Suprapubic skin (tissue), 4 donors: ENCODE measurements around the gene HIPK4. TPM values are rescaled to one million over a fixed set of nuclear protein-coding genes. Genes with fewer than 3 reads are reported as not detected.
"Not testable (repeated sequence)": the region's sequence is repeated elsewhere in the genome, so short reads cannot be mapped to it uniquely, and the experiment has no call there.

Experiments used
- DNase-seq, 2 donors: peaks; one replicate each; pipeline ENCODE4 v3.0.0-alpha.2; 2019; ENCODE audit warnings: low spot score in 2 of 2
- H3K27ac ChIP-seq: fragments of 200-600 bp; sonication (generic); one replicate; pipeline ENCODE4 v1.5.1; 2019
- H3K27me3 ChIP-seq: fragments of 200-600 bp; sonication (generic); one replicate; pipeline ENCODE4 v1.5.1; 2019
- H3K36me3 ChIP-seq: fragments of 200-600 bp; sonication (generic); one replicate; pipeline ENCODE4 v1.5.1; 2019
- H3K4me1 ChIP-seq: fragments of 200-600 bp; sonication (generic); one replicate; pipeline ENCODE4 v1.5.1; 2019
- H3K4me3 ChIP-seq: fragments of 200-600 bp; sonication (generic); one replicate; pipeline ENCODE4 v1.5.1; 2019; ENCODE audit warnings: mild to moderate bottlenecking
- H3K9me3 ChIP-seq: fragments of 200-600 bp; sonication (generic); one replicate; pipeline ENCODE4 v1.5.1; 2019
- EP300 ChIP-seq: sonication (generic); formaldehyde crosslinking; IDR thresholded peaks from one replicate; pipeline ENCODE4 v1.6.1; 2017; ENCODE audit warnings: antibody characterized with exemption
- POLR2A ChIP-seq, 2 donors: fragments of 450-650 bp; IDR thresholded peaks; one replicate each; pipeline ENCODE4 v1.6.1; 2017; ENCODE audit warnings: antibody characterized with exemption in 2 of 2, mild to moderate bottlenecking in 2 of 2, moderate library complexity in 2 of 2
- POLR2AphosphoS5 ChIP-seq, 3 donors: sonication (generic); formaldehyde crosslinking; IDR thresholded peaks; one replicate each; pipeline ENCODE4 v1.6.1; 2017; ENCODE audit warnings: antibody characterized with exemption in 3 of 3
- WGBS: methylation state at CpG from one replicate; pipeline ENCODE4 v1.1.5; 2018; 5-methylcytosine and 5-hydroxymethylcytosine counted together
- total RNA-seq, 4 donors: library from RNA; depleted of rRNA; stranded (reverse); fragments of >200 nt; gene quantifications; one replicate each; pipeline ENCODE4 v1.1.0, GENCODE V29; 2016
- TF ChIP-seq, protein P1 (sequence below), 2 donors: fragments of 200-600 bp in 1 of 2; fragments of 450-650 bp in 1 of 2; sonication (generic) in 1 of 2; IDR thresholded peaks; one replicate each; pipeline ENCODE4 v1.5.1; 2016 to 2019; ENCODE audit warnings: antibody characterized with exemption in 2 of 2, mild to moderate bottlenecking in 1 of 2, moderate library complexity in 1 of 2

Gene HIPK4
- total RNA-seq, 4 donors from 2014 or later = 0.21 to 0.47 (median 0.42) TPM; not detected in 1

DNA sequence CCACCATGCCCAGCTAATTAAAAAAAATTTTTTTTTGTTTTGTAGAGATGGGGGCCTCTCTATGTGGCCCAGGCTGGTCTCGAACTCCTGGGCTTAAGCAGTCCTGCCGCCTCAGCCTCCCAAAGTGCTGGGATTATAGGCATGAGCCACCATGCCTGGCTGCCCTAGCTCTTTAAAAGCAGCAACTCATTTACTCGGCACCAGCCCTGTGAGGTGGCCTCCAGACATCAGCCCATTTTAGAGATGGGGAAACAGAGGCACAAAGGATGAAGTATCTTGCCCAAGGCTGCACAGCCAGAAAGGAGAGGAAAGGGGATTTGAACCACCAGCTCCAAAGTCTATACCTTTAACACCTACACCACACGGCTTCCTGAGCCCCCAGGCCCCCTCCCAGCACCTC lies 22.9 kb upstream of the HIPK4 start:
- WGBS = 80% methylated on average over 1 of the region's 4 CpGs
- H3K27ac ChIP-seq = no peak overlapping the region
- no peaks in the 10 kb centered on the region for H3K9me3 ChIP-seq
- no peaks in the 10 kb centered on the region for H3K27me3 ChIP-seq
- H3K4me3 ChIP-seq = no peak overlapping the region
- no peak for TF ChIP-seq EP300
- no peak for TF ChIP-seq POLR2A (IDR thresholded peaks at IDR 0.05)
- no peak for TF ChIP-seq POLR2AphosphoS5 (IDR thresholded peaks at IDR 0.05)
- TF ChIP-seq, protein P1, sequence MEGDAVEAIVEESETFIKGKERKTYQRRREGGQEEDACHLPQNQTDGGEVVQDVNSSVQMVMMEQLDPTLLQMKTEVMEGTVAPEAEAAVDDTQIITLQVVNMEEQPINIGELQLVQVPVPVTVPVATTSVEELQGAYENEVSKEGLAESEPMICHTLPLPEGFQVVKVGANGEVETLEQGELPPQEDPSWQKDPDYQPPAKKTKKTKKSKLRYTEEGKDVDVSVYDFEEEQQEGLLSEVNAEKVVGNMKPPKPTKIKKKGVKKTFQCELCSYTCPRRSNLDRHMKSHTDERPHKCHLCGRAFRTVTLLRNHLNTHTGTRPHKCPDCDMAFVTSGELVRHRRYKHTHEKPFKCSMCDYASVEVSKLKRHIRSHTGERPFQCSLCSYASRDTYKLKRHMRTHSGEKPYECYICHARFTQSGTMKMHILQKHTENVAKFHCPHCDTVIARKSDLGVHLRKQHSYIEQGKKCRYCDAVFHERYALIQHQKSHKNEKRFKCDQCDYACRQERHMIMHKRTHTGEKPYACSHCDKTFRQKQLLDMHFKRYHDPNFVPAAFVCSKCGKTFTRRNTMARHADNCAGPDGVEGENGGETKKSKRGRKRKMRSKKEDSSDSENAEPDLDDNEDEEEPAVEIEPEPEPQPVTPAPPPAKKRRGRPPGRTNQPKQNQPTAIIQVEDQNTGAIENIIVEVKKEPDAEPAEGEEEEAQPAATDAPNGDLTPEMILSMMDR (IDR thresholded peaks at IDR 0.05) = no peak
- peaks cover 36% of the 10 kb centered on the region for H3K4me1 ChIP-seq
- H3K36me3 ChIP-seq = no peaks in the 10 kb centered on the region
- no peak for DNase-seq

DNA sequence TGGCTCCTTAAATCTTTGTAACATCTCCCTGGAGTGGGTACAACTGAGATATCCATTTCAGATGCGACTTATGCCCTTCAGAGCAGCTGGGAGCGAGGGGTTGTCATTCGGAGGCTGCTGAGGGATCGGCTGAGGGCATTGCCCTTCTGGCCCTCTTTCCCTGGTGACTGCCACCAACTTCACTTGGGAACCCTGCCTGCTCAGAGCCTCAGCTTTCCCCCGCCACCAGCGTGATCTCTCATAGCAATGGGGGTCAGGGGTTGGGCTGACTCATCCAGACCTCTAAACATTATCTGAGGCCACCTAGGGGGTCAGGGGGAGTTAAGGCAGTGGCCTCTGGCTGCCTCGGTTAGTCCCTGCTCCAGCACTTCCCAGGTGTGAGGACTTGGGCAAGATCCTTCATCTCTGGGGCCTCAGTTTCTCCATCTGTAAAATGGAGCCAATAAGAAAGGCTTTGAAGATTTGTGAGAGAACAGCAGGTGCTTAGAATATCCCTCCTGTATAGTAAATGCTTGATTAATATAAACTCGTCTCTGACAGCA lies 22.0 kb upstream of the HIPK4 start:
- Histone ChIP-seq H3K9me3 (no peaks in the 10 kb centered on the region), H3K4me1 (peaks cover 30% of the 10 kb centered on the region), H3K4me3 (no peak overlapping the region), H3K27ac (no peak overlapping the region), H3K36me3 (no peaks in the 10 kb centered on the region), H3K27me3 (no peaks in the 10 kb centered on the region)
- no peak for DNase-seq
- 62% methylated on average over 6 of the region's 8 CpGs for WGBS
- no peak for TF ChIP-seq POLR2AphosphoS5 (IDR thresholded peaks at IDR 0.05)
- TF ChIP-seq, protein P1 (IDR thresholded peaks at IDR 0.05) = no peak

DNA sequence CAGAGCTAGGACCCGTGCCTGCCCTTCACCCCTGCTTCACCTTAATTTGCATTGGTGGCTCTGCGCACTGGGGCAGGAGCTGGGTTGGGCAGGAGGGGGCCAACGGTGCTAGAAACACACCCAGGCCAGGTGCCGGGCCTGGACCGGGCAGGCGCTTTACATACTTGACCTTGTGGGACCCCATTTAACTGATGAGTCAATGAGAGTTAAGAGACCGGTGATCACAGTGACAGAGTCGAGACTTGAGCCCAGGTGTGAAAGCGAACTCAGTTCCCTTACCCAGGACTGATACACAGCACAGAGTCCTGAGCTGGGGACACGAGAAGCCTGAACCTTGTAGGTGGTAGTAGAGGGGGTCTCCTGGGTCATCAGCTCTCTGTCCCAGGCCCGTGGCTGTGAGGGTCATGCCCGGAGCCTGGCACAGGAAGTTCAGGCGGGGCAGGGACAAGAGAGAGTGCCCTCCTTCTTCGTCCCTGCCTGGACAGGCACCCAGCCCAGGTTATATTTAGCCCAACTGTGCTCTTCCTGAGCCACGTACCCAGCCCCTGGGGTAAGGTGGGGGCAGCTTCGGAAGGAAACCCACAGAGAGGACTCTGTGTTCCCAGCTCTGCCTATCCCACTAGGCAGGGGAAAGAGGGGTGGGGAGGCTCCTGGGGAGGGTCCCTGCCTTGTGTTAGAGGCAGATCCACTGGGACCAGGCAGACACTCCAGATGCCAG lies 21.3 kb upstream of the HIPK4 start:
- Histone ChIP-seq H3K27ac (peak overlapping the region; percentile 0), H3K4me1 (peaks cover 29% of the 10 kb centered on the region), H3K27me3 (no peaks in the 10 kb centered on the region), H3K4me3 (no peak overlapping the region), H3K36me3 (no peaks in the 10 kb centered on the region), H3K9me3 (no peaks in the 10 kb centered on the region)
- no peak for DNase-seq
- no peak for TF ChIP-seq POLR2AphosphoS5 (IDR thresholded peaks at IDR 0.05)
- TF ChIP-seq POLR2A (IDR thresholded peaks at IDR 0.05) = no peak
- 61% methylated on average over 10 of the region's 16 CpGs for WGBS

DNA sequence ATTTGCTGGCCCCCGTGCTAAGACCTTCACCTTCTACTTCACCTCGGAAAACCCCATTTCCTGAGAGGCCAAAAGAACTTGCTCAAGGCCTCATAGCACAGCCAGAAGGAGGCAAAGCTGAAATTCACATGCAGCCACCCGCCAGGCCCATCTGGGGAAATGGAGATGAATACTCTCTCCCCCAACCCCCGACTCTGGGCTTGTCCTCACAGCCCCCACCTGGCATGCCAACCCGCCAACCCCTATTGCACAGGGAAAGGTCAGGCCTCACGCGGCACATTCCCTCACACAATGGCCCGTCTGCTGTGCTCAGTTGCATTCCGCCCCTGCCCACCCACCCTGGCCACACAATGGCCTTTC lies 20.0 kb upstream of the HIPK4 start:
- no peaks in the 10 kb centered on the region for H3K9me3 ChIP-seq
- no peak overlapping the region for H3K4me3 ChIP-seq
- no peaks in the 10 kb centered on the region for H3K27me3 ChIP-seq
- WGBS = 76% methylated on average over 7 of the region's 9 CpGs
- no peak for DNase-seq
- no peaks in the 10 kb centered on the region for H3K36me3 ChIP-seq
- peaks cover 27% of the 10 kb centered on the region for H3K4me1 ChIP-seq
- no peak for TF ChIP-seq POLR2AphosphoS5 (IDR thresholded peaks at IDR 0.05)
- TF ChIP-seq, protein P1 (IDR thresholded peaks at IDR 0.05) = no peak
- no peak for TF ChIP-seq POLR2A (IDR thresholded peaks at IDR 0.05)
- TF ChIP-seq EP300 = no peak
- no peak overlapping the region for H3K27ac ChIP-seq

DNA sequence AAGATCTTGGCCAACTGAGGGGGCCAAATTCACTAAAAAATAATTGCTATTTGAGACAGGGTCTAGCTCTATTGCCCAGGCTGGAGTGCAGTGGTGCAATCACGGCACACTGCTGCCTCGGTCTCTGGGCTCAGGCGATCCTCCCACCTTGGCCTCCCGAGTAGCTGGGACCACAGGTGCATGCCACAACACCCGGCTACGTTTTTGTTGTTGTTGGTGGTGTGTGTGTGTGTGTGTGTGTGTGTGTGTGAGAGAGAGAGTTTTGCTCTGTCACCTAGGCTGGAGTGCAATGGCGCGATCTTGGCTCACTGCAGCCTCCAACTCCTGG lies 18.6 kb upstream of the HIPK4 start:
- H3K9me3 ChIP-seq, DNase-seq, H3K4me3 ChIP-seq, H3K36me3 ChIP-seq, H3K27ac ChIP-seq, H3K27me3 ChIP-seq: not testable (repeated sequence)
- peaks cover 33% of the 10 kb centered on the region for H3K4me1 ChIP-seq
- WGBS = 77% methylated on average over 8 of the region's 8 CpGs

DNA sequence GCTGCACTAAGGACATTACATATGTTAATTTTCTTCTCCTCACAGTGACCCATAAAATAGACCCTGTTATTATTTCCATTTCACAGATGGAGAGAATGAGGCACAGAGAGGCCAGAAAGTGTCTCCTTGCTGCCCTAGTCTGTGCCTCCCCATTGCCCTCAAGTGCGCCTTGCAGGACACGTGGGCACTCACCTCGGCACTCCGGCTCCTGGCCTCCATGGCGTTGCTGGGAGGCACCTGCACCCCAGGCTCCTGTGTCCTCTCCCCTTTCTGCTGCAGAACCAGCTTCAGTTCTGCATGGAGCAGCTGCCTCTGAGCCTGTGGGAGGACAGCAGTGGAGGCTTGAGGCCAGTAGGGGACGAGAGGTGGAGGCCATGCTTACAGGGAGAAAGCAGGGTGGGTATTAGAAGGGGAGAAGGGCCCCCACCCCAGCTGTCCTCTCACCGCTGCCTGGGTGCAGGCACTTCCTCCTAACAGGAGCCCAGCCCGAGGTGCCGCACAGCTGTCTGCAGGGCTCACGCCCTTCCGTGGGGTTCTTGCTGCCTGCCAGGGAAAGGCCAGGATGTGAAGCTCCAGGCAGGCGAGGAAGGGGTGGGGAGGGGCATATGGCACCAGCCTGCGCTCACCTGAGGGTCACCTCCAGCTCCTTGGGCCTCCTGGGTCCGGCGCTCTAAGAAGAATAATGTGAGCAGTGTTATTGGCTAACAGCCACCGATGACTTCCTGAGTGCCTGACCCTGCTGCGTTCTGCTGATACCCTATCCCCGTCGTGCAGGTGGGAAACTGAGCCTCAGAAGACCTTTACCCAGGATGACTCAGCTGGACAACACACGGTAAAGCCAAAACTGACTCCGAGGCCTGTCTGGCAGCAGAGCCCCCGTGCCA lies 18.0 kb upstream of the HIPK4 start:
- 54% methylated on average over 17 of the region's 22 CpGs for WGBS
- H3K27me3 ChIP-seq = no peaks in the 10 kb centered on the region
- no peak overlapping the region for H3K27ac ChIP-seq
- no peaks in the 10 kb centered on the region for H3K36me3 ChIP-seq
- no peak for TF ChIP-seq EP300
- TF ChIP-seq, protein P1 (IDR thresholded peaks at IDR 0.05) = no peak
- no peak for TF ChIP-seq POLR2A (IDR thresholded peaks at IDR 0.05)
- no peak for TF ChIP-seq POLR2AphosphoS5 (IDR thresholded peaks at IDR 0.05)
- no peaks in the 10 kb centered on the region for H3K9me3 ChIP-seq
- H3K4me3 ChIP-seq = no peak overlapping the region
- H3K4me1 ChIP-seq = peaks cover 34% of the 10 kb centered on the region
- no peak for DNase-seq
